Testis (tissue), 3 donors: ENCODE data around the gene BCR. TPM values are rescaled to one million over a fixed set of nuclear protein-coding genes. Genes with fewer than 3 reads are reported as not detected.

Experiments
- DNase-seq: peaks from one replicate; pipeline ENCODE4 v3.0.0-alpha.2; 2019
- H3K27ac ChIP-seq, 2 donors: fragments of 200-600 bp; sonication (generic); one replicate each; pipeline ENCODE4 v1.5.1; 2019
- H3K27me3 ChIP-seq: fragments of 200-600 bp; sonication (generic); one replicate; pipeline ENCODE4 v1.5.1; 2019
- H3K36me3 ChIP-seq: fragments of 200-600 bp; sonication (generic); one replicate; pipeline ENCODE4 v1.5.1; 2017; ENCODE audit warnings: low read depth; ENCODE audit errors: missing control alignments
- H3K4me1 ChIP-seq: fragments of 200-600 bp; sonication (generic); one replicate; pipeline ENCODE4 v1.5.1; 2019
- H3K4me3 ChIP-seq, 2 donors: fragments of 200-600 bp; sonication (generic); one replicate each; pipeline ENCODE4 v1.5.1; 2017 to 2019
- H3K9me3 ChIP-seq: fragments of 200-600 bp; sonication (generic); one replicate; pipeline ENCODE4 v1.5.1; 2017
- CTCF ChIP-seq, 3 experiments: fragments of 450-650 bp in 2 of 3; fragments of 200-600 bp in 1 of 3; sonication (generic) in 1 of 3; IDR thresholded peaks; one replicate each; pipeline ENCODE4 v1.5.1; 2016 to 2019; ENCODE audit warnings: antibody characterized with exemption in 3 of 3, mild to moderate bottlenecking in 2 of 3, moderate library complexity in 1 of 3
- POLR2A ChIP-seq: fragments of 450-650 bp; IDR thresholded peaks from one replicate; pipeline ENCODE4 v1.6.1; 2017; ENCODE audit warnings: antibody characterized with exemption, mild to moderate bottlenecking, moderate library complexity
- WGBS, 2 donors: methylation state at CpG; one replicate each; pipeline ENCODE4 v1.1.5; 2018; 5-methylcytosine and 5-hydroxymethylcytosine counted together
- intact Hi-C: fragments of 100-400 bp; cut with DNase I; formaldehyde crosslinking; loops from one replicate; pipeline ENCODE4 v1.15.1; 2023; ENCODE audit warnings: low total_unique reads
- polyA plus RNA-seq: library from polyadenylated mRNA; stranded (reverse); fragments of 350-450 nt; fragmentation: Illumina TruSeq; extraction: RNeasy Lipid Tissue Mini Kit (QIAGEN cat#74804); gene quantifications from one replicate; pipeline ENCODE4 v1.2.3, GENCODE V29; 2014; ENCODE audit warnings: low read depth, low replicate concordance; ENCODE audit not compliant: insufficient read depth
- total RNA-seq, 2 donors: library from RNA; depleted of rRNA; stranded (reverse); fragments of >200 nt; gene quantifications; one replicate each; pipeline ENCODE4 v1.2.3, GENCODE V29; 2016

Gene BCR
- total and polyA plus RNA-seq, 3 donors from 2014 or later: 52.5 to 108 (median 105) TPM

GRCh38 chr22:23161574-23161973 is 18.7 kb upstream of the BCR start:
- WGBS, 2 donors: 67 to 85% methylated on average over 4 to 13 of the region's 13 CpGs
- H3K4me1 ChIP-seq: peaks cover 7% of the 10 kb centered on the region
- no peaks in the 10 kb centered on the region for H3K27me3 ChIP-seq
- no peaks in the 10 kb centered on the region for H3K9me3 ChIP-seq
- intact Hi-C loops: no loop called here
- DNase-seq: no peak
- no peak for TF ChIP-seq POLR2A
- TF ChIP-seq CTCF (IDR thresholded peaks at IDR 0.05): no peak
- H3K36me3 ChIP-seq: no peaks in the 10 kb centered on the region
- H3K27ac ChIP-seq: no peak overlapping the region
- H3K4me3 ChIP-seq: no peak overlapping the region

DNA sequence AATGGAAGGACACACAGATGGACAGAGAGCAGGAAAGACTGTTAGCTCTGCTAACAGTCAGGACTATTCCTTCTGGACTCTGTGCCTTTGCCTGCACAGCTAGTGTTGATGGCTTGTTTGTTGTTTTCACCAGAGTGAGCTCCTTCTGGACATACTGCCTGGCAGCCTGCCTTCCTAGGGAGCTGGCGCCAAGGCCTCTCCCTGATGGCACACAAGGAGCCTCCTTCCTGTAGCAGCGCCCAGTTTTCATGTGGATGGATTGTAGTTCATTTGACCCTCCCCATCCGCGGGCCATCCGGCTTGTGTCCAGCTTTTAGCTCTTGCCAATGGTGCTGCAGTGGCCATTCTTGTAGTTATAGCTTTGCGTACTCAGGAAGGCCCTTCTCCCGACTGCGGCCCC is 16.6 kb upstream of the BCR start:
- Histone ChIP-seq H3K27ac (no peak overlapping the region), H3K9me3 (no peaks in the 10 kb centered on the region), H3K4me3 (no peak overlapping the region), H3K27me3 (no peaks in the 10 kb centered on the region), H3K4me1 (peaks cover 7% of the 10 kb centered on the region), H3K36me3 (no peaks in the 10 kb centered on the region)
- TF ChIP-seq CTCF (IDR thresholded peaks at IDR 0.05): no peak
- TF ChIP-seq POLR2A: no peak
- 51 to 52% methylated on average over 6 to 8 of the region's 8 CpGs for WGBS, 2 donors
- intact Hi-C loops: no loop called here
- DNase-seq: peak; percentile 88

GRCh38 chr22:23164091-23164490 is 16.2 kb upstream of the BCR start:
- no peaks in the 10 kb centered on the region for H3K36me3 ChIP-seq
- no peak overlapping the region for H3K4me3 ChIP-seq
- H3K27ac ChIP-seq: no peak overlapping the region
- H3K4me1 ChIP-seq: peaks cover 7% of the 10 kb centered on the region
- TF ChIP-seq POLR2A (no peak), CTCF (IDR thresholded peaks at IDR 0.05) (no peak)
- H3K27me3 ChIP-seq: no peaks in the 10 kb centered on the region
- no peaks in the 10 kb centered on the region for H3K9me3 ChIP-seq
- 56% methylated on average over 10 to 11 of the region's 11 CpGs for WGBS, 2 donors
- DNase-seq: no peak
- intact Hi-C loops: no loop called here

- no peaks in the 10 kb centered on the region for H3K27me3 ChIP-seq
- WGBS, 2 donors: 78 to 89% methylated on average over 5 to 6 of the region's 6 CpGs
- H3K4me1 ChIP-seq: peaks cover 7% of the 10 kb centered on the region
- H3K27ac ChIP-seq: no peak overlapping the region
- H3K4me3 ChIP-seq: no peak overlapping the region
- intact Hi-C loops: no loop called here
- no peak for TF ChIP-seq POLR2A
- no peak for TF ChIP-seq CTCF (IDR thresholded peaks at IDR 0.05)
- H3K9me3 ChIP-seq: no peaks in the 10 kb centered on the region
- DNase-seq: no peak
- H3K36me3 ChIP-seq: no peaks in the 10 kb centered on the region
Observed at GRCh38 chr22:23166042-23166831, 14.1 kb upstream of the BCR start.
